HEK293 (cell line): ENCODE data around the gene NLGN1.

Experiments
- CTCF ChIA-PET: fragments of 350-600 bp; formaldehyde crosslinking; extraction: SDS; loops from one replicate; lab custom pipeline; 2021; ENCODE audit warnings: antibody characterized with exemption; lab: Yijun Ruan, JAX
- POLR2A ChIA-PET: fragments of 300-600 bp; formaldehyde crosslinking; extraction: SDS; loops from one replicate; lab custom pipeline; 2020; ENCODE audit warnings: antibody characterized with exemption, inconsistent platforms; lab: Yijun Ruan, JAX
- H3K27ac ChIP-seq: fragments of 200-500 bp; sonication (Bioruptor generic); 2 replicates; pipeline ENCODE4 v1.5.1; 2014; ENCODE audit warnings: low read depth, low read length, control low read depth, inconsistent platforms; ENCODE audit errors: extremely low read depth
- H3K36me3 ChIP-seq, 2 experiments: fragments of 200-500 bp in 1 of 2; sonication (Bioruptor generic) in 1 of 2; 1 replicate in 1 of 2; 2 replicates in 1 of 2; pipeline ENCODE4 v1.5.1; 2014 to 2017; ENCODE audit warnings: inconsistent platforms in 2 of 2, low read length in 2 of 2; ENCODE audit not compliant: control insufficient read depth in 2 of 2, insufficient read depth in 1 of 2
- H3K4me1 ChIP-seq: fragments of 200-500 bp; sonication (Bioruptor generic); 2 replicates; pipeline ENCODE4 v1.5.1; 2014; ENCODE audit warnings: mild to moderate bottlenecking, low read length, inconsistent platforms; ENCODE audit not compliant: control insufficient read depth, insufficient read depth
- H3K4me3 ChIP-seq: 2 replicates; pipeline ENCODE4 v1.5.1; 2011; ENCODE audit warnings: low read depth, mild to moderate bottlenecking, control low read depth, low read length, moderate library complexity
- H3K9me3 ChIP-seq: fragments of 200-500 bp; sonication (Bioruptor generic); 2 replicates; pipeline ENCODE4 v1.5.1; 2014; ENCODE audit warnings: low read depth, low read length, inconsistent platforms; ENCODE audit not compliant: control insufficient read depth, insufficient read depth
- FEZF1 ChIP-seq: fragments of 450-650 bp; formaldehyde crosslinking; IDR thresholded peaks from 2 replicates; pipeline ENCODE4 v1.5.1; 2016; ENCODE audit warnings: missing biosample characterization, missing genetic modification characterization
- KLF16 ChIP-seq: fragments of 450-650 bp; formaldehyde crosslinking; IDR thresholded peaks from 2 replicates; pipeline ENCODE4 v1.5.1; 2017; ENCODE audit warnings: missing biosample characterization, missing genetic modification characterization
- PATZ1 ChIP-seq: fragments of 450-650 bp; formaldehyde crosslinking; IDR thresholded peaks from 2 replicates; pipeline ENCODE4 v1.5.1; 2016; ENCODE audit warnings: missing biosample characterization, missing genetic modification characterization
- PRDM4 ChIP-seq: fragments of 450-650 bp; formaldehyde crosslinking; IDR thresholded peaks from 2 replicates; pipeline ENCODE4 v1.5.1; 2017; ENCODE audit warnings: missing biosample characterization, missing genetic modification characterization
- YY1 ChIP-seq: fragments of 450-650 bp; formaldehyde crosslinking; IDR thresholded peaks from 2 replicates; pipeline ENCODE4 v1.5.1; 2018; ENCODE audit warnings: missing biosample characterization, missing genetic modification characterization
- ZBTB6 ChIP-seq: fragments of 450-650 bp; formaldehyde crosslinking; IDR thresholded peaks from 2 replicates; pipeline ENCODE4 v1.5.1; 2017; ENCODE audit warnings: missing biosample characterization, missing genetic modification characterization
- ZFP3 ChIP-seq: fragments of 450-650 bp; formaldehyde crosslinking; IDR thresholded peaks from 2 replicates; pipeline ENCODE4 v1.5.1; 2016; ENCODE audit warnings: low read depth, missing biosample characterization, missing genetic modification characterization
- ZFP41 ChIP-seq: fragments of 450-650 bp; formaldehyde crosslinking; IDR thresholded peaks from 2 replicates; pipeline ENCODE4 v1.5.1; 2016; ENCODE audit warnings: missing biosample characterization, missing genetic modification characterization, borderline replicate concordance
- ZNF112 ChIP-seq: fragments of 450-650 bp; formaldehyde crosslinking; IDR thresholded peaks from 2 replicates; pipeline ENCODE4 v1.5.0; 2017; ENCODE audit warnings: missing biosample characterization, missing genetic modification characterization
- ZNF366 ChIP-seq: fragments of 450-650 bp; formaldehyde crosslinking; conservative IDR thresholded peaks from 2 replicates; pipeline ENCODE4 v1.5.1; 2016; ENCODE audit warnings: missing biosample characterization, missing genetic modification characterization
- ZNF473 ChIP-seq: fragments of 450-650 bp; formaldehyde crosslinking; IDR thresholded peaks from 2 replicates; pipeline ENCODE4 v1.5.1; 2017; ENCODE audit warnings: missing biosample characterization, missing genetic modification characterization
- ZNF626 ChIP-seq: fragments of 450-650 bp; sonication (Bioruptor Pico); formaldehyde crosslinking; IDR thresholded peaks from 2 replicates; pipeline ENCODE4 v1.5.1; 2018; ENCODE audit warnings: missing biosample characterization, missing genetic modification characterization, inconsistent platforms
- ZNF639 ChIP-seq: fragments of 450-650 bp; formaldehyde crosslinking; IDR thresholded peaks from 2 replicates; pipeline ENCODE4 v1.5.1; 2016; ENCODE audit warnings: missing biosample characterization, missing genetic modification characterization
- ZNF692 ChIP-seq: fragments of 450-650 bp; formaldehyde crosslinking; IDR thresholded peaks from 2 replicates; pipeline ENCODE4 v1.5.1; 2016; ENCODE audit warnings: missing biosample characterization, missing genetic modification characterization
- ZNF704 ChIP-seq: fragments of 450-650 bp; formaldehyde crosslinking; IDR thresholded peaks from 2 replicates; pipeline ENCODE4 v1.5.1; 2016; ENCODE audit warnings: missing biosample characterization, missing genetic modification characterization
- ZNF76 ChIP-seq: fragments of 450-650 bp; formaldehyde crosslinking; IDR thresholded peaks from 2 replicates; pipeline ENCODE4; 2016; ENCODE audit warnings: low read depth, missing biosample characterization, missing genetic modification characterization, borderline replicate concordance
- ZNF837 ChIP-seq: fragments of 450-650 bp; formaldehyde crosslinking; IDR thresholded peaks from 2 replicates; pipeline ENCODE4 v1.5.1; 2016; ENCODE audit warnings: missing biosample characterization, missing genetic modification characterization
- ZSCAN16 ChIP-seq: fragments of 450-650 bp; formaldehyde crosslinking; IDR thresholded peaks from 2 replicates; pipeline ENCODE4 v1.5.1; 2016; ENCODE audit warnings: missing biosample characterization, missing genetic modification characterization
- TF ChIP-seq, protein P1 (sequence below): fragments of 450-650 bp; formaldehyde crosslinking; IDR thresholded peaks from 2 replicates; pipeline ENCODE4 v1.5.1; 2016; ENCODE audit warnings: missing biosample characterization, missing genetic modification characterization

Gene NLGN1

GRCh38 chr3:173624086-173624485 is 226.5 kb downstream of the NLGN1 start:
- CTCF ChIA-PET: no interaction called here
- no peak overlapping the region for H3K4me3 ChIP-seq
- TF ChIP-seq ZNF837 (no peak), ZNF112 (tag by site-specific recombination) (no peak), PRDM4 (tag by site-specific recombination) (no peak), ZNF692 (tag by site-specific recombination) (no peak), KLF16 (tag by site-specific recombination) (no peak), FEZF1 (tag by site-specific recombination) (no peak), ZBTB6 (tag by site-specific recombination) (no peak), ZNF473 (no peak), ZNF366 (tag by site-specific recombination) (no peak), YY1 (tag by site-specific recombination) (no peak), ZFP3 (tag by site-specific recombination) (no peak), ZFP41 (tag by site-specific recombination) (no peak)
- TF ChIP-seq, protein P1, sequence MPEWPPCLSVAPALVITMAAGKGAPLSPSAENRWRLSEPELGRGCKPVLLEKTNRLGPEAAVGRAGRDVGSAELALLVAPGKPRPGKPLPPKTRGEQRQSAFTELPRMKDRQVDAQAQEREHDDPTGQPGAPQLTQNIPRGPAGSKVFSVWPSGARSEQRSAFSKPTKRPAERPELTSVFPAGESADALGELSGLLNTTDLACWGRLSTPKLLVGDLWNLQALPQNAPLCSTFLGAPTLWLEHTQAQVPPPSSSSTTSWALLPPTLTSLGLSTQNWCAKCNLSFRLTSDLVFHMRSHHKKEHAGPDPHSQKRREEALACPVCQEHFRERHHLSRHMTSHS (tag by site-specific recombination): no peak
- H3K27ac ChIP-seq: no peak overlapping the region
- no peaks in the 10 kb centered on the region for H3K9me3 ChIP-seq
- no peaks in the 10 kb centered on the region for H3K36me3 ChIP-seq
- no peaks in the 10 kb centered on the region for H3K4me1 ChIP-seq
- POLR2A ChIA-PET: interaction anchor here (1.0 kb wide), 1 partner anchor 11 kb away, joined by 3 read pairs; no protein-coding TSS in a partner anchor

- TF ChIP-seq ZNF639: no peak
- no peak overlapping the region for H3K4me3 ChIP-seq
- CTCF ChIA-PET: no interaction called here
- no peaks in the 10 kb centered on the region for H3K36me3 ChIP-seq
- H3K27ac ChIP-seq: no peak overlapping the region
- H3K4me1 ChIP-seq: no peaks in the 10 kb centered on the region
- POLR2A ChIA-PET: no interaction called here
- H3K9me3 ChIP-seq: no peaks in the 10 kb centered on the region
Measured at GRCh38 chr3:173630849-173631248, 233.3 kb downstream of the NLGN1 start.

DNA sequence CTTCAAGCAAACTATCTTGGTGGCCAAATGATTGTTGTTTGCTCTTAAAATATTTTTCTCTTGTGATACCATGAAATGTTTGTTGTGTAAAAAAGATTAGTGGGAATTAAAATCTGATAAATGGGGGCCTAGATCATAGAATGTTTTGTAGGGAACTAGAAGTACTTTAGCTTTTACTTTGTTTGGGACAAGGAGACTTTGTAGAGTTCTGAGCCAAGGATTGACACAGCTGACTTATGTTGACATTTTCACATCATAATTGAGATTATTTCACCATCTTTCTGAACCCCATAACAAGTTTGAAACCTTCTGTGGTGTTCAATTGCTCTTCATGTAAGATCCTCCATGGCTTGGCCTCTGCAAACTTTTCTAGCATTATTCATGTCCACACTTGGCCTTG is 235.4 kb downstream of the NLGN1 start:
- ChIA-PET POLR2A (no interaction called here), CTCF (no interaction called here)
- no peaks in the 10 kb centered on the region for H3K9me3 ChIP-seq

More for the DNA sequence above, 235.4 kb downstream of the NLGN1 start:
- no peak overlapping the region for H3K4me3 ChIP-seq
- no peak overlapping the region for H3K27ac ChIP-seq
- H3K4me1 ChIP-seq: no peaks in the 10 kb centered on the region
- H3K36me3 ChIP-seq: no peaks in the 10 kb centered on the region
- TF ChIP-seq ZNF704 (tag by site-specific recombination): no peak
- TF ChIP-seq ZNF76 (tag by site-specific recombination): no peak
- no peak for TF ChIP-seq PATZ1 (tag by site-specific recombination)
- no peak for TF ChIP-seq ZSCAN16 (tag by site-specific recombination)
- no peak for TF ChIP-seq ZNF112 (tag by site-specific recombination)
- no peak for TF ChIP-seq ZNF626 (tag by site-specific recombination)
